Prostate gland (tissue), 2 donors: ENCODE data around the gene PRKCSH.
"Not testable (repeated sequence)": the region's sequence is repeated elsewhere in the genome, so short reads cannot be mapped to it uniquely, and the experiment has no call there.

Source experiments
- CTCF ChIP-seq, 4 experiments: fragments of 200-600 bp in 2 of 4; fragments of 450-650 bp in 2 of 4; sonication (generic) in 2 of 4; IDR thresholded peaks; 1 replicate in 3 of 4; 2 replicates in 1 of 4; pipeline ENCODE4 v1.5.1; 2016 to 2019; ENCODE audit warnings: antibody characterized with exemption in 4 of 4, mild to moderate bottlenecking in 2 of 4, moderate library complexity in 2 of 4
- POLR2A ChIP-seq: fragments of 450-650 bp; IDR thresholded peaks from one replicate; pipeline ENCODE4 v1.6.1; 2016; ENCODE audit warnings: antibody characterized with exemption, mild to moderate bottlenecking

GRCh38 chr19:11475343-11475742 is 39.9 kb downstream of the PRKCSH start:
- not testable (repeated sequence) for TF ChIP-seq CTCF (IDR thresholded peaks at IDR 0.05); POLR2A
